HG02588 (cell line): ENCODE data around the gene LCLAT1.

ENCODE experiments used
- ATAC-seq: cut with Tn5 transposase; IDR thresholded peaks from one replicate; pipeline ENCODE4 v1.9.1; 2021; ENCODE audit warnings: mild to moderate bottlenecking, moderate library complexity; ENCODE audit not compliant: unreplicated experiment

The LCLAT1 gene

DNA sequence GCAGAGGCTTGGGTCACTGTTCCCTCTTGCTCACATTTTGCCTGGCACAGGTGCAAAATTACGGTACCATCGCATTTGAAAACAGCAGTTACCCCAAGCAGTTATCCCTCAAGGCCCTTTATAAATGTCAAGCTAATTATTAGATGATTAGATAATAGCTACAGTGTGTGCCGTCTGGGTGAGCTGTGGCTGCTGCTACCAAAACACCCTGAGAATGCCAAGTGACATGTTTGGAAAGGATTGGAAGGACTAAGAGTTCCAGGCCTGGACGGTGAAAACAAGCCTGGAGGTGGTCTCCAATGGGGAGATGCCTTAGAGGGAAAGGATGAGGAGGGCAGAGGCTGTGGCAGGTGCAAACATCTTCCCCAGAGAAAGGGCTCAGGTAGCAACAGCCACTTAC, 239.6 kb downstream of the LCLAT1 start:
- ATAC-seq: no peak

GRCh38 chr2:30688956-30689401, 241.9 kb downstream of the LCLAT1 start:
- no peak for ATAC-seq

DNA sequence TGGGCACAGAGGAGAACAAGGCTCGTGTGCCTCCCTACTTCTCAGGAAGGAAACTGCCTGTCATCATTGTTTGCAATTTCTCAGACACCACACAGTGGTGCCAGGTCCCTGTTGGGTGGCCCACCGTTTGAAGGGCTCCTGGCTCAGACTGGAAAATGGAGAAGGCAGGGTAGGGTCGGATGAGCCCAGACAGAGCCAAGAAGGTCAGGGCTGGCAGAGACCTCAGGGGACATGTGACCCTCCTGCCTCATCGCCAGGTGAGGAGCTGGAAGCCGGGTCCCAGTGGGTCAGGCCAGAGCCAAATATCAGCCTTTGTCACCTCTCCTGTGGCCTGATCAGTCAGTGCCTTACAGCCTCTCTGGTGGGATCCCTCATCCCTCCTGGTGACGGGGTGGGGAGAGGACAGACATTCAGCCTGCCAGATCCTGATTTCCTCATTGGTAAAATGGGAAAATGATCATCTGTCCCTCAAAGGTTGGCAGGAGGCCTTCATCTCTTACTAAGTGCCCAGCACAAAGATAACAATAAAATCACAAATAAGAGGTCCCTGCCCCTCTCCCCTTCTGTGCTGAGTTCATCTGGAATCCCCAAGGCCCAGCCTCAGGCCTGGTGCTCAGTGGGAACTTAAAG, 242.6 kb downstream of the LCLAT1 start:
- no peak for ATAC-seq

DNA sequence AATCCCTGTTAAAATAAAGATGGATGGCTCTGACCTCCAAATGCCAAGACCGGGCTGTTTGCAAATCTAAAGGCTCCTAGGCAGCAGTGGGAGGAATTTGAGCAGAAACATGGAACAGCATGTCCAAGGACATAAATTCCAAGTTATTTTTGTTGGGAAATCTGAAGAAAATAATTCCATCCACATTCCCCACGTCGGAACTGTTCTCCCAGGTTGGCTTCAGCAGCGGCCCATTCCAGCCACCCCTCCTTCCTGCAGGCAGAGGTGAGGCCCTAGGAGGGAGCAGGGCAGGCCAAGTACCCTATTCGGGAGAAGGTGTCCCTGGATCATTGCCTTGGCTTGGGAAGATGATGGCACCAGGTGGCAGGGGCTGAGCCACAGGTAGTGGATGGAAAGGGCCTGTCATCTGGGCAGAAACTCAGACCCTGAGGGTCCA, 243.1 kb downstream of the LCLAT1 start:
- ATAC-seq: no peak

DNA sequence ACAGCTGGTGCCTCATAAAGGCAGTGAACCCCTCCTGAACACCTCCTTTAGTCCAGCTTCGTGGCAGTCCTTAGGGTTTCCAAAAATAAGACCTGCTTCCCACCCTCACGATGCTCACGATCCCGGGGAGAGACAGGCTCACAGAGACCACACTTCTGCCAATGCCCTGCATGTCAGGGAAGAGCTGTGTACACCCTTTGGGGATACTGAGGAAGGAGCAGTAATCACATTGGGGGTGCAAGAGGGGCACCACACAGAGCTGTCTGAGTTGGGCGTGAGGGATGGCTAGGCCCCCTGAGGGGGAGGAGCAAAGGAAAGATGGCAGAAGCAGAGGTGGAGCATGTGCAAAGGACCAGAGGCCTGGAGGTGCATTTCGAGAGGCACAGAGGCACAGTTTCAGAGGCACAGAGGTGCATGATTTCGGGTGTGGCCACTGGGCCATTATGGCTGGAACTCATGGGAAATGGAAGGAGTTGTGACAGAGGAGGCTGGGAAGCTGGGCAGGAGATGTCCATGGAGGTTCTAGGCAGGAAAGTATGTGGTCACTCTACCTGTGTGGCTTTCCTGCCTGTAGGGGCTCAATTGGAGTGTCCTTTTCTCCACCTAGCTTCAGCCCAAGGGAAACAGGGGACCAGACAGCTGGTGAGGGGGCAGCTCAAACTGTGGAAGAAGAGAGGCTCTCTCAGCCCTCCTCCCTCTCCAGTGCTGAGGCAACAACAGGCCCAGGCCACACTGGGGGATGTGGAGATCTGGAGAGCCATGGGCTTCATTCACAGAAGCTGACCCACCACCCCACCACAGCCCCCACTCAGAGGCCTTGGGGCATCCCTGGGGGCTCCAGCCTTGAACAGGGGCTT, 244.3 kb downstream of the LCLAT1 start:
- no peak for ATAC-seq

DNA sequence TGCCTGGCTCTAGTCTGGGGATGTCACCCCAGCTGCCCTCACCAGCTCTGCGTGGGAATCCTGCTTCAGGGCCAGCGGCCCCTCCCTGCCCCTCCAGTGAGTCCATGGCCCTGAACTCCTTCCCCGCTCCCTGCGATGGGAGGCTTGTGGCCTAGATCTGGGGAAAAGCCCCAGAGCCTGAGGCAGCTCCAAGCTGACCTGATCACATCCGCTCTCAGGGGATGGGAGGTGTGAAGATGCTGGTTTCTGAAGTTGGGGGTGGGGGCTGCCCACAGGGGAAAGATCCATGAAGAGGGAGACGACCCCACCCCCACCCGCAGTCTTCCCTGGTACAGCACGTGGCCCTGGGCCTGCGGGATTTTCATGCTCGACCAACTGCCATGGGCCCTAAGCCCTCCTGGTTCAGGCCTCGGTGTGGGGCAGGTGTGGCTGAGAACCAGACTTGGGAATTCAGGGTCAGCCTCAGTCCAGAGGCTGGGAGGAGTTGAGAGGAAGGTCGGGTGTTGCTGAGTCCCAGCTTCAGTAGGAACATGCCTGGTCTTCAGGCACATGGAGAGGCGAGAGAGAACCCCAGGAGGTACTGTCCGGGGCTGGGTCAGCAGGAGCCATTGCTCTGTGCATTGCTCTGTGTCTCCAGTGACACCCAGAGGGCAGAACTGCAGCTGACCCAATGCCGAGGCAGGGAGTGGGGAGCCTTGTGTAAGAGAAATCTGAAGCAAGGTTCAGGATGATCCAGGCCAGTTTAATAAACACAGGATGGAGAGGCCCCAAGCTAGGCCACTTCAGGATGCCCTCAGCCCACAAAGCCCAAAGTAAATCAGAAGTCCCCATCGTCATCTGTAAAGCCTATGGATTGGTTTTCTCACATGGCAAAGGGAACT, 245.1 kb downstream of the LCLAT1 start:
- no peak for ATAC-seq

- no peak for ATAC-seq
These were observed 245.8 kb downstream of the LCLAT1 start for GRCh38 chr2:30692829-30693275.
